Type B pancreatic cell (in vitro differentiated cells): ENCODE data around the gene PEX14. TPM values are rescaled to one million over a fixed set of nuclear protein-coding genes. Genes with fewer than 3 reads are reported as not detected.

ENCODE experiments used
- DNase-seq: peaks from one replicate; pipeline ENCODE4 v3.0.0; 2021; ENCODE audit warnings: mixed read lengths; ENCODE audit not compliant: unreplicated experiment; ENCODE audit errors: extremely low spot score
- H3K27ac Mint-ChIP-seq: 2 replicates; pipeline ENCODE4 v1.8.0; 2021; ENCODE audit warnings: mild to moderate bottlenecking, mixed read lengths
- H3K27me3 Mint-ChIP-seq: 2 replicates; pipeline ENCODE4 v1.8.0; 2021; ENCODE audit warnings: mixed read lengths
- H3K36me3 Mint-ChIP-seq: 2 replicates; pipeline ENCODE4 v1.8.0; 2021; ENCODE audit warnings: mixed read lengths
- H3K4me1 Mint-ChIP-seq: one replicate; pipeline ENCODE4 v1.8.0; 2021; ENCODE audit warnings: mixed read lengths; ENCODE audit not compliant: unreplicated experiment
- H3K4me3 Mint-ChIP-seq: 2 replicates; pipeline ENCODE4 v1.8.0; 2021; ENCODE audit warnings: mild to moderate bottlenecking, mixed read lengths
- H3K9me3 Mint-ChIP-seq: 2 replicates; pipeline ENCODE4 v1.8.0; 2021; ENCODE audit warnings: mixed read lengths
- CTCF ChIP-seq: fragments of 200-600 bp; sonication (generic); conservative IDR thresholded peaks from 2 replicates; pipeline ENCODE4 v1.5.0; 2021; ENCODE audit warnings: antibody characterized with exemption, mild to moderate bottlenecking
- total RNA-seq: library from RNA; stranded (reverse); gene quantifications from 2 replicates; pipeline ENCODE4 v1.2.1, GENCODE V29; 2021; ENCODE audit warnings: low replicate concordance

The PEX14 gene
- total RNA-seq, 1 donor from 2014 or later, result 22.5 TPM

GRCh38 chr1:10663678-10664035 is 188.9 kb downstream of the PEX14 start:
- no peaks in the 10 kb centered on the region for H3K36me3 Mint-ChIP-seq
- no peak for DNase-seq
- peaks cover 19% of the 10 kb centered on the region for H3K4me1 Mint-ChIP-seq
- no peak for TF ChIP-seq CTCF
- no peak overlapping the region for H3K4me3 Mint-ChIP-seq
- peak overlapping the region; percentile 29 for H3K27ac Mint-ChIP-seq
- no peaks in the 10 kb centered on the region for H3K27me3 Mint-ChIP-seq
- H3K9me3 Mint-ChIP-seq, result no peaks in the 10 kb centered on the region

- Mint-ChIP-seq H3K27ac (no peak overlapping the region), H3K9me3 (no peaks in the 10 kb centered on the region), H3K4me1 (peaks cover 22% of the 10 kb centered on the region), H3K27me3 (no peaks in the 10 kb centered on the region), H3K4me3 (no peak overlapping the region), H3K36me3 (no peaks in the 10 kb centered on the region)
- no peak for TF ChIP-seq CTCF
- no peak for DNase-seq
These were observed 189.5 kb downstream of the PEX14 start for GRCh38 chr1:10664251-10664650.

GRCh38 chr1:10665226-10665625 is 190.5 kb downstream of the PEX14 start:
- H3K27ac Mint-ChIP-seq, result no peak overlapping the region
- TF ChIP-seq CTCF, result no peak
- no peaks in the 10 kb centered on the region for H3K27me3 Mint-ChIP-seq
- DNase-seq, result no peak
- peaks cover 22% of the 10 kb centered on the region for H3K4me1 Mint-ChIP-seq
- no peaks in the 10 kb centered on the region for H3K36me3 Mint-ChIP-seq
- H3K4me3 Mint-ChIP-seq, result no peak overlapping the region
- H3K9me3 Mint-ChIP-seq, result no peaks in the 10 kb centered on the region

GRCh38 chr1:10665930-10666850 is 191.4 kb downstream of the PEX14 start:
- TF ChIP-seq CTCF, result no peak
- Mint-ChIP-seq H3K4me1 (peaks cover 26% of the 10 kb centered on the region), H3K27me3 (peaks cover 2% of the 10 kb centered on the region), H3K36me3 (no peaks in the 10 kb centered on the region), H3K4me3 (no peak overlapping the region), H3K9me3 (no peaks in the 10 kb centered on the region), H3K27ac (no peak overlapping the region)
- DNase-seq, result no peak

GRCh38 chr1:10667861-10668761 is 193.4 kb downstream of the PEX14 start:
- TF ChIP-seq CTCF, result no peak
- Mint-ChIP-seq H3K4me1 (peaks cover 35% of the 10 kb centered on the region), H3K36me3 (no peaks in the 10 kb centered on the region), H3K9me3 (no peaks in the 10 kb centered on the region), H3K27ac (peak overlapping the region; percentile 31), H3K27me3 (peaks cover 3% of the 10 kb centered on the region), H3K4me3 (no peak overlapping the region)
- DNase-seq, result no peak
